Measurements from ENCODE around the gene OR8J3.

Gene OR8J3

GRCh38 chr11:56089697-56090096, 50.3 kb downstream of the OR8J3 start:
- TF ChIP-seq, protein P1, sequence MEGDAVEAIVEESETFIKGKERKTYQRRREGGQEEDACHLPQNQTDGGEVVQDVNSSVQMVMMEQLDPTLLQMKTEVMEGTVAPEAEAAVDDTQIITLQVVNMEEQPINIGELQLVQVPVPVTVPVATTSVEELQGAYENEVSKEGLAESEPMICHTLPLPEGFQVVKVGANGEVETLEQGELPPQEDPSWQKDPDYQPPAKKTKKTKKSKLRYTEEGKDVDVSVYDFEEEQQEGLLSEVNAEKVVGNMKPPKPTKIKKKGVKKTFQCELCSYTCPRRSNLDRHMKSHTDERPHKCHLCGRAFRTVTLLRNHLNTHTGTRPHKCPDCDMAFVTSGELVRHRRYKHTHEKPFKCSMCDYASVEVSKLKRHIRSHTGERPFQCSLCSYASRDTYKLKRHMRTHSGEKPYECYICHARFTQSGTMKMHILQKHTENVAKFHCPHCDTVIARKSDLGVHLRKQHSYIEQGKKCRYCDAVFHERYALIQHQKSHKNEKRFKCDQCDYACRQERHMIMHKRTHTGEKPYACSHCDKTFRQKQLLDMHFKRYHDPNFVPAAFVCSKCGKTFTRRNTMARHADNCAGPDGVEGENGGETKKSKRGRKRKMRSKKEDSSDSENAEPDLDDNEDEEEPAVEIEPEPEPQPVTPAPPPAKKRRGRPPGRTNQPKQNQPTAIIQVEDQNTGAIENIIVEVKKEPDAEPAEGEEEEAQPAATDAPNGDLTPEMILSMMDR (IDR thresholded peaks at IDR 0.05; ENCODE audit: low read depth, low read length), result no peak
- no peak for DNase-seq (ENCODE audit: low read depth in 2 of 2)

More at GRCh38 chr11:56089697-56090096, 50.3 kb downstream of the OR8J3 start:
- H3K4me3 ChIP-seq (replicated peaks in 1 of 2; ENCODE audit: low read depth in 2 of 2, low read length in 2 of 2), result no peak overlapping the region
